ENCODE measurements around the gene CCT8.

The CCT8 gene

GRCh38 chr21:29077651-29078090 lies 4.2 kb upstream of the CCT8 start:
- DNase-seq (ENCODE audit: low read depth in 2 of 2), result no peak

GRCh38 chr21:29076731-29077640 lies 3.5 kb upstream of the CCT8 start:
- peak; percentile 62 to 65 for DNase-seq (ENCODE audit: low read depth in 2 of 2)

GRCh38 chr21:29075706-29076466 lies 2.4 kb upstream of the CCT8 start:
- DNase-seq (ENCODE audit: low read depth in 2 of 2), result no peak

- DNase-seq (ENCODE audit: low read depth in 2 of 2), result no peak
Measured at GRCh38 chr21:29074783-29075182, 1.3 kb upstream of the CCT8 start.

- no peak for DNase-seq (ENCODE audit: low read depth in 2 of 2)
Measured at GRCh38 chr21:29074007-29074376, 544 bp upstream of the CCT8 start.

GRCh38 chr21:29072873-29073221 lies 601 bp downstream of the CCT8 start:
- no peak for DNase-seq (ENCODE audit: low read depth in 2 of 2)

- no peak for DNase-seq (ENCODE audit: low read depth in 2 of 2)
Measured at GRCh38 chr21:29064850-29065481, 8.5 kb downstream of the CCT8 start.

GRCh38 chr21:29056538-29057050 lies 16.9 kb downstream of the CCT8 start:
- DNase-seq (ENCODE audit: low read depth in 2 of 2), result no peak

GRCh38 chr21:29056005-29056404 lies 17.4 kb downstream of the CCT8 start:
- DNase-seq (ENCODE audit: low read depth in 2 of 2), result no peak

- no peak for DNase-seq (ENCODE audit: low read depth in 2 of 2)
Measured at GRCh38 chr21:29055080-29055479, 18.4 kb downstream of the CCT8 start.

GRCh38 chr21:29053656-29054055 lies 19.8 kb downstream of the CCT8 start:
- no peak for DNase-seq (ENCODE audit: low read depth in 2 of 2)

- DNase-seq (ENCODE audit: low read depth in 2 of 2), result no peak
Measured at GRCh38 chr21:29053011-29053553, 20.4 kb downstream of the CCT8 start.

GRCh38 chr21:29052224-29052623 lies 21.2 kb downstream of the CCT8 start:
- no peak for DNase-seq (ENCODE audit: low read depth in 2 of 2)

- DNase-seq (ENCODE audit: low read depth in 2 of 2), result no peak
Measured at GRCh38 chr21:29034678-29035077, 38.8 kb downstream of the CCT8 start.

GRCh38 chr21:29033871-29034270 lies 39.6 kb downstream of the CCT8 start:
- no peak for DNase-seq (ENCODE audit: low read depth in 2 of 2)

GRCh38 chr21:29033301-29033700 lies 40.1 kb downstream of the CCT8 start:
- DNase-seq (ENCODE audit: low read depth in 2 of 2), result no peak

- no peak for DNase-seq (ENCODE audit: low read depth in 2 of 2)
Measured at GRCh38 chr21:29030909-29031308, 42.5 kb downstream of the CCT8 start.

GRCh38 chr21:29029524-29029923 lies 43.9 kb downstream of the CCT8 start:
- DNase-seq (ENCODE audit: low read depth in 2 of 2), result no peak

GRCh38 chr21:29025328-29025713 lies 48.1 kb downstream of the CCT8 start:
- no peak for DNase-seq (ENCODE audit: low read depth in 2 of 2)

GRCh38 chr21:29024474-29025327 lies 48.7 kb downstream of the CCT8 start, which contains the start of gene USP16:
TSS of gene USP16 (plus strand) at chr21:29024668. CDS start at chr21:29027914, 3,246 bp downstream.
- DNase-seq (ENCODE audit: low read depth in 2 of 2), result peak; percentile 88 to 92

GRCh38 chr21:29022166-29022565 lies 51.3 kb downstream of the CCT8 start:
- no peak for DNase-seq (ENCODE audit: low read depth in 2 of 2)
